GM18526 (cell line): ENCODE data around the gene ODF2L.

Experiments used
- POLR2A ChIP-seq: IDR thresholded peaks from 3 replicates; pipeline ENCODE4 v1.6.1; 2011; ENCODE audit not compliant: insufficient read length; ENCODE audit errors: extremely low read depth

ODF2L gene

GRCh38 chr1:86395751-86396497 is at the start of gene ODF2L:
Gene ODF2L (minus strand): TSS chr1:86396323. CDS start chr1:86387027, 9,296 bp downstream.
- peak; percentile 39 for TF ChIP-seq POLR2A

GRCh38 chr1:86445919-86446318 is 49.8 kb upstream of the ODF2L start:
- no peak for TF ChIP-seq POLR2A

GRCh38 chr1:86441997-86442396 is 45.9 kb upstream of the ODF2L start:
- no peak for TF ChIP-seq POLR2A

GRCh38 chr1:86441581-86441980 is 45.5 kb upstream of the ODF2L start:
- no peak for TF ChIP-seq POLR2A

GRCh38 chr1:86436041-86436440 is 39.9 kb upstream of the ODF2L start:
- TF ChIP-seq POLR2A: no peak

GRCh38 chr1:86435327-86435726 is 39.2 kb upstream of the ODF2L start:
- no peak for TF ChIP-seq POLR2A

GRCh38 chr1:86434059-86434458 is 37.9 kb upstream of the ODF2L start:
- no peak for TF ChIP-seq POLR2A

GRCh38 chr1:86430376-86430775 is 34.3 kb upstream of the ODF2L start:
- no peak for TF ChIP-seq POLR2A

- no peak for TF ChIP-seq POLR2A
Measured at GRCh38 chr1:86429835-86430234, 33.7 kb upstream of the ODF2L start.

- no peak for TF ChIP-seq POLR2A
Measured at GRCh38 chr1:86429122-86429725, 33.1 kb upstream of the ODF2L start.

- TF ChIP-seq POLR2A: no peak
Measured at GRCh38 chr1:86423873-86424272, 27.8 kb upstream of the ODF2L start, which contains the start of gene CLCA2. Gene CLCA2 (plus strand): TSS chr1:86424171. CDS start chr1:86424248, 77 bp downstream.

GRCh38 chr1:86423473-86423872 is 27.4 kb upstream of the ODF2L start:
- no peak for TF ChIP-seq POLR2A

GRCh38 chr1:86421601-86422280 is 25.6 kb upstream of the ODF2L start:
- TF ChIP-seq POLR2A: no peak

- TF ChIP-seq POLR2A: no peak
Measured at GRCh38 chr1:86419277-86419903, 23.3 kb upstream of the ODF2L start.

GRCh38 chr1:86416343-86416742 is 20.2 kb upstream of the ODF2L start:
- no peak for TF ChIP-seq POLR2A

- TF ChIP-seq POLR2A: no peak
Measured at GRCh38 chr1:86410879-86411278, 14.8 kb upstream of the ODF2L start.

GRCh38 chr1:86409416-86410021 is 13.4 kb upstream of the ODF2L start:
- no peak for TF ChIP-seq POLR2A
